GM12878 (cell line): ENCODE measurements around the gene SHROOM2. TPM values are rescaled to one million over a fixed set of nuclear protein-coding genes. Genes with fewer than 3 reads are reported as not detected.

ENCODE experiments used
- ATAC-seq: fragments of 200-7000 bp; cut with Tn5 transposase; 3 replicates; pipeline ENCODE4 v1.9.1; 2020; ENCODE audit warnings: mild to moderate bottlenecking, moderate library complexity
- BruUV-seq: library from RNA; stranded (reverse); fragments of 400-500 nt; replicated peaks from 2 replicates; lab custom pipeline; 2021; lab: Mats Ljungman, UMichigan
- CTCF ChIA-PET: fragments of 300-600 bp; sonication (Branson Sonifier 250); formaldehyde crosslinking; extraction: SDS; loops from one replicate; lab custom pipeline; 2021; ENCODE audit warnings: inconsistent platforms; lab: Yijun Ruan, JAX
- POLR2A ChIA-PET: fragments of 350-600 bp; formaldehyde crosslinking; extraction: SDS; loops from one replicate; lab custom pipeline; 2021; ENCODE audit warnings: inconsistent platforms; lab: Charles Lee
- RAD21 ChIA-PET: fragments of 300-600 bp; sonication (Branson Sonifier 250); formaldehyde crosslinking; loops from one replicate; lab custom pipeline; 2023; ENCODE audit warnings: antibody characterized with exemption; ENCODE audit not compliant: unreplicated experiment; lab: Charles Lee
- SMC1A ChIA-PET: fragments of 300-600 bp; sonication (Branson Sonifier 250); formaldehyde crosslinking; loops from one replicate; lab custom pipeline; 2023; ENCODE audit not compliant: unreplicated experiment, uncharacterized antibody; lab: Charles Lee
- DNase-seq: peaks from one replicate; pipeline ENCODE4 v3.0.0-alpha.2; 2011; ENCODE audit warnings: low read depth, low spot score
- FAIRE-seq: peaks from 3 replicates; lab custom pipeline; 2011; peaks lifted over from hg19 to GRCh38; lab: Jason Lieb, UNC
- H2AFZ ChIP-seq: 2 replicates; pipeline ENCODE4 v1.6.0; 2011; ENCODE audit warnings: low read depth, low read length, control low read depth; ENCODE audit not compliant: control insufficient read depth
- H3K27ac ChIP-seq: 2 replicates; pipeline ENCODE4 v1.5.1; 2011; ENCODE audit warnings: control low read depth; ENCODE audit not compliant: control insufficient read depth, insufficient read depth
- H3K27me3 ChIP-seq, 2 experiments: replicated peaks in 1 of 2; 2 replicates each; pipeline versions ENCODE4 v1.6.0 to v1.6.1; 2011; ENCODE audit warnings: low read length in 1 of 2; ENCODE audit not compliant: control insufficient read depth in 2 of 2, insufficient read depth in 2 of 2
- H3K36me3 ChIP-seq, 2 experiments: 2 replicates each; pipeline ENCODE4 v1.5.1; 2011; ENCODE audit warnings: low read length in 1 of 2; ENCODE audit not compliant: control insufficient read depth in 2 of 2, insufficient read depth in 2 of 2
- H3K4me1 ChIP-seq: 2 replicates; pipeline ENCODE4 v1.6.1; 2011; ENCODE audit warnings: mild to moderate bottlenecking, low read length, moderate library complexity, mixed read lengths; ENCODE audit not compliant: control insufficient read depth, insufficient read depth
- H3K4me2 ChIP-seq: 2 replicates; pipeline ENCODE4 v1.6.0; 2011; ENCODE audit warnings: control low read depth; ENCODE audit not compliant: control insufficient read depth, insufficient read depth
- H3K4me3 ChIP-seq: fragments of 200-600 bp; sonication (generic); 2 replicates; pipeline ENCODE4 v1.5.1; 2016
- H3K79me2 ChIP-seq: 2 replicates; pipeline ENCODE4 v1.6.0; 2011; ENCODE audit warnings: low read length; ENCODE audit not compliant: control insufficient read depth, insufficient read depth
- H3K9ac ChIP-seq: 2 replicates; pipeline ENCODE4 v1.8.0; 2011; ENCODE audit warnings: low read length, control low read depth, mixed read lengths; ENCODE audit not compliant: control insufficient read depth, insufficient read depth
- H3K9me3 ChIP-seq: replicated peaks from 3 replicates; pipeline ENCODE4 v1.5.1; 2011; ENCODE audit warnings: mild to moderate bottlenecking, low read length; ENCODE audit not compliant: control insufficient read depth, insufficient read depth
- H4K20me1 ChIP-seq: 2 replicates; pipeline ENCODE4 v1.6.0; 2011; ENCODE audit not compliant: control insufficient read depth, insufficient read depth
- CHD4 ChIP-seq: fragments of 200-600 bp; sonication (generic); IDR thresholded peaks from 2 replicates; pipeline ENCODE4 v1.6.1; 2016; ENCODE audit warnings: mild to moderate bottlenecking
- CREM ChIP-seq: IDR thresholded peaks from 2 replicates; pipeline ENCODE4 v1.6.1; 2014; ENCODE audit warnings: antibody characterized with exemption, low read depth
- IKZF1 ChIP-seq: fragments of 450-650 bp; conservative IDR thresholded peaks from 2 replicates; pipeline ENCODE4 v1.6.1; 2017; ENCODE audit warnings: antibody characterized with exemption, mild to moderate bottlenecking
- IKZF2 ChIP-seq, 2 experiments: fragments of 450-650 bp; IDR thresholded peaks; 2 replicates each; pipeline ENCODE4 v1.6.1; 2017; ENCODE audit warnings: mild to moderate bottlenecking in 2 of 2, moderate library complexity in 2 of 2
- JUNB ChIP-seq: IDR thresholded peaks from 2 replicates; pipeline ENCODE4 v1.6.1; 2016; ENCODE audit warnings: antibody characterized with exemption, mild to moderate bottlenecking
- MYB ChIP-seq: fragments of 150-350 bp; IDR thresholded peaks from 2 replicates; pipeline ENCODE4 v1.6.1; 2014; ENCODE audit warnings: mild to moderate bottlenecking, low read depth, low read length, borderline replicate concordance
- MYC ChIP-seq: IDR thresholded peaks from 2 replicates; pipeline ENCODE4 v1.6.1; 2011; ENCODE audit warnings: mild to moderate bottlenecking, low read length, moderate library complexity, inconsistent platforms; ENCODE audit not compliant: insufficient read depth, insufficient replicate concordance, insufficient read length, severe bottlenecking
- RAD21 ChIP-seq: IDR thresholded peaks from 2 replicates; pipeline ENCODE4 v1.6.1; 2011; ENCODE audit warnings: mild to moderate bottlenecking, low read depth, low read length, moderate library complexity; ENCODE audit not compliant: insufficient read depth
- RB1 ChIP-seq: fragments of 450-650 bp; formaldehyde crosslinking; IDR thresholded peaks from 2 replicates; pipeline ENCODE4 v1.6.1; 2017; ENCODE audit warnings: mild to moderate bottlenecking, borderline replicate concordance
- SPI1 ChIP-seq: IDR thresholded peaks from 2 replicates; pipeline ENCODE4 v1.6.1; 2011; ENCODE audit warnings: low read depth, mild to moderate bottlenecking, low read length, moderate library complexity, borderline replicate concordance; ENCODE audit not compliant: insufficient read depth
- SRF ChIP-seq, 2 experiments: IDR thresholded peaks; 2 replicates each; pipeline ENCODE4 v1.6.1; 2011; ENCODE audit warnings: low read depth in 2 of 2, low read length in 2 of 2, mild to moderate bottlenecking in 1 of 2, moderate library complexity in 1 of 2
- TBL1XR1 ChIP-seq: IDR thresholded peaks from 2 replicates; pipeline ENCODE4 v1.6.1; 2012; ENCODE audit warnings: low read depth, low read length, improper control_type of control experiment
- ZNF217 ChIP-seq: fragments of 450-650 bp; IDR thresholded peaks from 2 replicates; pipeline ENCODE4 v1.6.1; 2017; ENCODE audit warnings: antibody characterized with exemption, mild to moderate bottlenecking
- ZNF384 ChIP-seq: IDR thresholded peaks from 2 replicates; pipeline ENCODE4 v1.6.1; 2012; ENCODE audit warnings: low read depth, mild to moderate bottlenecking, low read length, improper control_type of control experiment, borderline replicate concordance
- whole genome bisulfite sequencing: methylation state at CpG from one replicate; pipeline ENCODE4 v1.1.6; 2016; ENCODE audit warnings: low lambda C conversion rate; ENCODE audit not compliant: insufficient replicate concordance, insufficient coverage; ENCODE audit errors: missing lambda C conversion rate; 5-methylcytosine and 5-hydroxymethylcytosine counted together
- in situ Hi-C: fragments of 300-500 bp; cut with MboI; formaldehyde crosslinking; loops from 9 replicates; pipeline ENCODE4 v1.14.3; 2018; ENCODE audit warnings: mixed read lengths
- intact Hi-C: fragments of 100-400 bp; cut with micrococcal nuclease; formaldehyde crosslinking; loops from one replicate; pipeline ENCODE4 v1.14.2; 2022; ENCODE audit not compliant: unreplicated experiment
- polyA plus RNA-seq, 11 experiments: library from polyadenylated mRNA; depleted of rRNA in 4 of 11; unstranded in 6 of 11; stranded (reverse) in 5 of 11; fragments of >200 nt; fragmentation: Nextera tagmentation in 4 of 11; fragmentation: Illumina TruSeq in 1 of 11; extraction: Ambion mirVana in 4 of 11; extraction: Trizol in 1 of 11; gene quantifications; 1 replicate in 1 of 11; 2 replicates in 10 of 11; pipeline versions ENCODE4 v1.2.1 to v1.2.3, GENCODE V29; 2011 to 2016; ENCODE audit warnings: inconsistent platforms in 2 of 11, missing spikeins in 2 of 11, low read depth in 1 of 11
- total RNA-seq, 4 experiments: library from RNA; depleted of rRNA in 3 of 4; stranded (reverse); fragments of >200 nt in 3 of 4; fragmentation: Illumina TruSeq in 1 of 4; extraction: Trizol in 1 of 4; gene quantifications; 2 replicates each; pipeline versions ENCODE4 v1.2.1 to v1.2.3, GENCODE V29; 2013 to 2021
- TF ChIP-seq, protein P1 (sequence below): fragments of 450-650 bp; IDR thresholded peaks from 2 replicates; pipeline ENCODE4 v1.6.1; 2016; ENCODE audit warnings: mild to moderate bottlenecking, moderate library complexity, borderline replicate concordance
- TF ChIP-seq, protein P2 (sequence below): fragments of 450-650 bp; IDR thresholded peaks from 2 replicates; pipeline ENCODE4 v1.6.1; 2017; ENCODE audit warnings: antibody characterized with exemption, mild to moderate bottlenecking, moderate library complexity

Gene SHROOM2
- total and polyA plus RNA-seq, 10 of the 15 experiments (the other 5 are each of a cell fraction or from before 2014, with no cell fraction given): under 0.01 to 0.15 (median 0.09) TPM; not detected in 2

DNA sequence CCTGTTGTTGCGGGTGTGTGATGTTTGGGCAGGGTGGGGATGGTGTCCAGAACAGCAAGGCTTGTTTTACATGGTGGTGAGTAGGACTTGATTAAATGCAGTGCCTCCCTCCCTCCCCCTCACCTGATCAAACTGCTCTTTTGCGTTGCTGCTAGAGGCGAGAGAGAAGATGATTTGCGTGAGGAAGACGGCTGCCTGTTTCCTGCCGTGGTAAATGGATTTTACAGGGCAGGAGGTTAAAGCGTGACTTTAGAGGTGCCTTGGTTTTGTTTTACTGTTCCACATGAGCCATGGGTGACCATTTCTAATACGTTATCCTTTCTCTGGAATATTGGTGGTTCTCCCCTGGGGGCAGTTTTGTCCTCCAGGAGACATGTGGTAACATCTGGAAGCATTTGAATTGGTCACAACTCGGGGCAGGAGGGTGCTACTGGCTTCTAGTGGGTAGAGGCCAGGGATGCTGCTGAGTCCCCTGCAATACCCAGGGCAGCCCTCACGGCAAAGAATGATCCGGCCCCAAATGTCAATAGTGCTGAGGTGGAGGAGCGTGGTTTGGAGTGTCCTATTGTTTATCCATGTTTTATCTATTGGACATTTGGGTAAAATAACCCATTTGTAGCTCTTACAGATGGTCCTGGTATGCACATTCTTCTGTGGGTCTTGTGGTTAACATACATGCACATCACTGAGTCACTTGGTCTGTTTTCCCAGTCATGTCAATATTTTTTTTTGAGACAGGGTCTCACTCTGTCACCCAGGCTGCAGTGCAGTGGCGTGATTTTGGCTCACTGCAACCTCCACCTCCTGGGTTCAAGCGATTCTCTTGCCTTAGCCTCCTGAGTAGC is 73.7 kb downstream of the SHROOM2 start:
- no peak overlapping the region for H2AFZ ChIP-seq
- FAIRE-seq: no peak
- no peaks in the 10 kb centered on the region for H4K20me1 ChIP-seq
- no peaks in the 10 kb centered on the region; a peak in 1 of 4 replicates for H3K27me3 ChIP-seq
- H3K27ac ChIP-seq: no peak overlapping the region
- SMC1A ChIA-PET: no interaction called here
- H3K4me3 ChIP-seq: no peak overlapping the region
- no peaks in the 10 kb centered on the region for H3K79me2 ChIP-seq
- H3K9me3 ChIP-seq: no peaks in the 10 kb centered on the region
- intact Hi-C loops (no loop called here), in situ Hi-C loops (no loop called here)
- no peak for ATAC-seq
- TF ChIP-seq IKZF2 (IDR thresholded peaks at IDR 0.05) (no peak), SPI1 (no peak), CHD4 (no peak), JUNB (no peak), CREM (no peak), SRF (IDR thresholded peaks at IDR 0.05; ENCODE audit: low read depth in 2 of 2, low read length in 2 of 2) (no peak), IKZF1 (no peak), RAD21 (no peak), TBL1XR1 (no peak), ZNF217 (no peak), ZNF384 (no peak), MYB (no peak), MYC (no peak), RB1 (no peak)
- TF ChIP-seq, protein P1, sequence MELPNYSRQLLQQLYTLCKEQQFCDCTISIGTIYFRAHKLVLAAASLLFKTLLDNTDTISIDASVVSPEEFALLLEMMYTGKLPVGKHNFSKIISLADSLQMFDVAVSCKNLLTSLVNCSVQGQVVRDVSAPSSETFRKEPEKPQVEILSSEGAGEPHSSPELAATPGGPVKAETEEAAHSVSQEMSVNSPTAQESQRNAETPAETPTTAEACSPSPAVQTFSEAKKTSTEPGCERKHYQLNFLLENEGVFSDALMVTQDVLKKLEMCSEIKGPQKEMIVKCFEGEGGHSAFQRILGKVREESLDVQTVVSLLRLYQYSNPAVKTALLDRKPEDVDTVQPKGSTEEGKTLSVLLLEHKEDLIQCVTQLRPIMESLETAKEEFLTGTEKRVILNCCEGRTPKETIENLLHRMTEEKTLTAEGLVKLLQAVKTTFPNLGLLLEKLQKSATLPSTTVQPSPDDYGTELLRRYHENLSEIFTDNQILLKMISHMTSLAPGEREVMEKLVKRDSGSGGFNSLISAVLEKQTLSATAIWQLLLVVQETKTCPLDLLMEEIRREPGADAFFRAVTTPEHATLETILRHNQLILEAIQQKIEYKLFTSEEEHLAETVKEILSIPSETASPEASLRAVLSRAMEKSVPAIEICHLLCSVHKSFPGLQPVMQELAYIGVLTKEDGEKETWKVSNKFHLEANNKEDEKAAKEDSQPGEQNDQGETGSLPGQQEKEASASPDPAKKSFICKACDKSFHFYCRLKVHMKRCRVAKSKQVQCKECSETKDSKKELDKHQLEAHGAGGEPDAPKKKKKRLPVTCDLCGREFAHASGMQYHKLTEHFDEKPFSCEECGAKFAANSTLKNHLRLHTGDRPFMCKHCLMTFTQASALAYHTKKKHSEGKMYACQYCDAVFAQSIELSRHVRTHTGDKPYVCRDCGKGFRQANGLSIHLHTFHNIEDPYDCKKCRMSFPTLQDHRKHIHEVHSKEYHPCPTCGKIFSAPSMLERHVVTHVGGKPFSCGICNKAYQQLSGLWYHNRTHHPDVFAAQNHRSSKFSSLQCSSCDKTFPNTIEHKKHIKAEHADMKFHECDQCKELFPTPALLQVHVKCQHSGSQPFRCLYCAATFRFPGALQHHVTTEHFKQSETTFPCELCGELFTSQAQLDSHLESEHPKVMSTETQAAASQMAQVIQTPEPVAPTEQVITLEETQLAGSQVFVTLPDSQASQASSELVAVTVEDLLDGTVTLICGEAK: no peak
- TF ChIP-seq, protein P2, sequence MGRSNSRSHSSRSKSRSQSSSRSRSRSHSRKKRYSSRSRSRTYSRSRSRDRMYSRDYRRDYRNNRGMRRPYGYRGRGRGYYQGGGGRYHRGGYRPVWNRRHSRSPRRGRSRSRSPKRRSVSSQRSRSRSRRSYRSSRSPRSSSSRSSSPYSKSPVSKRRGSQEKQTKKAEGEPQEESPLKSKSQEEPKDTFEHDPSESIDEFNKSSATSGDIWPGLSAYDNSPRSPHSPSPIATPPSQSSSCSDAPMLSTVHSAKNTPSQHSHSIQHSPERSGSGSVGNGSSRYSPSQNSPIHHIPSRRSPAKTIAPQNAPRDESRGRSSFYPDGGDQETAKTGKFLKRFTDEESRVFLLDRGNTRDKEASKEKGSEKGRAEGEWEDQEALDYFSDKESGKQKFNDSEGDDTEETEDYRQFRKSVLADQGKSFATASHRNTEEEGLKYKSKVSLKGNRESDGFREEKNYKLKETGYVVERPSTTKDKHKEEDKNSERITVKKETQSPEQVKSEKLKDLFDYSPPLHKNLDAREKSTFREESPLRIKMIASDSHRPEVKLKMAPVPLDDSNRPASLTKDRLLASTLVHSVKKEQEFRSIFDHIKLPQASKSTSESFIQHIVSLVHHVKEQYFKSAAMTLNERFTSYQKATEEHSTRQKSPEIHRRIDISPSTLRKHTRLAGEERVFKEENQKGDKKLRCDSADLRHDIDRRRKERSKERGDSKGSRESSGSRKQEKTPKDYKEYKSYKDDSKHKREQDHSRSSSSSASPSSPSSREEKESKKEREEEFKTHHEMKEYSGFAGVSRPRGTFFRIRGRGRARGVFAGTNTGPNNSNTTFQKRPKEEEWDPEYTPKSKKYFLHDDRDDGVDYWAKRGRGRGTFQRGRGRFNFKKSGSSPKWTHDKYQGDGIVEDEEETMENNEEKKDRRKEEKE: no peak
- RAD21 ChIA-PET: no interaction called here
- DNase-seq: no peak
- no peaks in the 10 kb centered on the region for H3K4me1 ChIP-seq
- no peaks in the 10 kb centered on the region for H3K36me3 ChIP-seq
- POLR2A ChIA-PET: no interaction called here
- no peak overlapping the region for H3K4me2 ChIP-seq
- CTCF ChIA-PET: no interaction called here
- H3K9ac ChIP-seq: no peak overlapping the region
- no TSS peak for BruUV-seq
- 19% methylated on average over 14 of the region's 14 CpGs for WGBS
